HepG2 (cell line): Measurements from ENCODE around the gene ORC4. TPM values are rescaled to one million over a fixed set of nuclear protein-coding genes. Genes with fewer than 3 reads are reported as not detected.
A peak's percentile ranks its signal among the peaks of the same experiment; 100 is the strongest.

Source experiments
- GATAD1 ChIP-seq: IDR thresholded peaks from 2 replicates; pipeline ENCODE4 v1.6.1; 2016; ENCODE audit warnings: missing genetic modification reagents, missing compliant biosample characterization
- GZF1 ChIP-seq: sonication (generic); formaldehyde crosslinking; IDR thresholded peaks from 2 replicates; pipeline ENCODE4 v1.5.1; 2020; ENCODE audit warnings: mild to moderate bottlenecking, missing genetic modification reagents
- IKZF4 ChIP-seq: sonication (generic); formaldehyde crosslinking; IDR thresholded peaks from 2 replicates; pipeline ENCODE4 v1.5.1; 2020; ENCODE audit warnings: borderline replicate concordance, mild to moderate bottlenecking, low read depth, missing genetic modification reagents; ENCODE audit errors: not compliant biosample characterization
- POGZ ChIP-seq: sonication (generic); formaldehyde crosslinking; IDR thresholded peaks from 2 replicates; pipeline ENCODE4 v1.4.0; 2020; ENCODE audit warnings: mild to moderate bottlenecking, missing genetic modification reagents
- POLR2A ChIP-seq, 2 experiments: IDR thresholded peaks; 2 replicates each; pipeline ENCODE4 v1.6.1; 2011; ENCODE audit warnings: low read depth in 2 of 2, low read length in 2 of 2, mild to moderate bottlenecking in 1 of 2, moderate library complexity in 1 of 2; ENCODE audit not compliant: insufficient read depth in 1 of 2
- RORA ChIP-seq: sonication (generic); formaldehyde crosslinking; IDR thresholded peaks from 2 replicates; pipeline ENCODE4 v1.5.0; 2020; ENCODE audit warnings: mild to moderate bottlenecking, missing genetic modification reagents, moderate library complexity
- SOX13 ChIP-seq, 3 experiments: fragments of 450-650 bp in 1 of 3; sonication (generic) in 1 of 3; formaldehyde crosslinking in 1 of 3; IDR thresholded peaks in 2 of 3; conservative IDR thresholded peaks in 1 of 3; 2 replicates each; pipeline versions ENCODE4 v1.5.0 to v1.6.1; 2016 to 2020; ENCODE audit warnings: antibody characterized with exemption in 1 of 3, mild to moderate bottlenecking in 1 of 3, missing compliant biosample characterization in 1 of 3, missing genetic modification reagents in 1 of 3, moderate library complexity in 1 of 3
- TFDP2 ChIP-seq: sonication (generic); formaldehyde crosslinking; IDR thresholded peaks from 2 replicates; pipeline ENCODE4 v1.4.0; 2020; ENCODE audit warnings: missing genetic modification reagents
- TFE3 ChIP-seq: IDR thresholded peaks from 2 replicates; pipeline ENCODE4 v1.6.1; 2016
- ZHX2 ChIP-seq, 2 experiments: sonication (generic) in 1 of 2; formaldehyde crosslinking in 1 of 2; IDR thresholded peaks; 2 replicates each; pipeline versions ENCODE4 v1.6.1 to v1.9.0; 2014 to 2022; ENCODE audit warnings: antibody characterized with exemption in 1 of 2, borderline replicate concordance in 1 of 2, inconsistent platforms in 1 of 2, low read depth in 1 of 2, missing genetic modification reagents in 1 of 2
- ZNF234 ChIP-seq: sonication (generic); formaldehyde crosslinking; conservative IDR thresholded peaks from 2 replicates; pipeline ENCODE4 v1.5.1; 2020; ENCODE audit warnings: mild to moderate bottlenecking, missing genetic modification reagents
- ZNF281 ChIP-seq: sonication (generic); formaldehyde crosslinking; IDR thresholded peaks from 2 replicates; pipeline ENCODE4 v1.4.0; 2020; ENCODE audit warnings: missing genetic modification reagents, borderline replicate concordance
- ZNF572 ChIP-seq: sonication (generic); formaldehyde crosslinking; IDR thresholded peaks from 2 replicates; pipeline ENCODE4 v1.5.1; 2020; ENCODE audit warnings: mild to moderate bottlenecking, missing genetic modification reagents
- ZNF737 ChIP-seq: sonication (generic); formaldehyde crosslinking; IDR thresholded peaks from 2 replicates; pipeline ENCODE4 v1.5.0; 2020; ENCODE audit warnings: missing genetic modification reagents, mild to moderate bottlenecking, borderline replicate concordance
- polyA plus RNA-seq, 8 experiments: library from polyadenylated mRNA; depleted of rRNA in 3 of 8; stranded (reverse) in 7 of 8; unstranded in 1 of 8; fragments of >200 nt; fragmentation: Illumina TruSeq in 4 of 8; extraction: Trizol in 4 of 8; gene quantifications; 2 replicates each; pipeline versions ENCODE4 v1.2.1 to v1.2.3, GENCODE V29; 2011 to 2016; ENCODE audit warnings: low read depth in 4 of 8, missing spikeins in 1 of 8, mixed read lengths in 1 of 8; ENCODE audit not compliant: insufficient read depth in 1 of 8
- total RNA-seq, 5 experiments: library from RNA; depleted of rRNA; stranded (reverse); fragments of >200 nt; fragmentation: Illumina TruSeq; extraction: Trizol; gene quantifications; 2 replicates each; pipeline ENCODE4 v1.2.3, GENCODE V29; 2016; ENCODE audit warnings: low read depth in 1 of 5

The ORC4 gene
- total and polyA plus RNA-seq, 2 of the 13 experiments (the other 11 are each of a cell fraction or from before 2014, with no cell fraction given): 28.6 to 84.8 TPM

GRCh38 chr2:148020111-148021058, at the start of gene ORC4 (continued):
- peak; percentile 80; the same call in 1 of the 2 replicates for TF ChIP-seq ZHX2 (IDR thresholded peaks at IDR 0.05; ENCODE audit: low read depth)
- no peak for TF ChIP-seq ZHX2 (CRISPR knock-in tag; IDR thresholded peaks at IDR 0.05; ENCODE audit: borderline replicate concordance)
- TF ChIP-seq RORA (CRISPR knock-in tag): no peak
- TF ChIP-seq POLR2A (IDR thresholded peaks at IDR 0.05; ENCODE audit: insufficient read depth in 1 of 2, low read depth in 2 of 2, low read length in 2 of 2): peak; percentile 94 to 99
- TF ChIP-seq TFDP2 (CRISPR knock-in tag): no peak; the same call in 1 of the 2 replicates
- TF ChIP-seq ZNF281: peak; percentile 98
- TF ChIP-seq GATAD1 (CRISPR knock-in tag): peak; percentile 93
- TF ChIP-seq ZNF737 (CRISPR knock-in tag): no peak
- peak; percentile 71 for TF ChIP-seq TFE3 (CRISPR knock-in tag)
- TF ChIP-seq ZNF572 (CRISPR knock-in tag): peak; percentile 99; the same call in 1 of the 2 replicates
- no peak for TF ChIP-seq IKZF4 (CRISPR knock-in tag)
- TF ChIP-seq POGZ (CRISPR knock-in tag): peak; percentile 98
- TF ChIP-seq GZF1 (CRISPR knock-in tag): no peak
- TF ChIP-seq SOX13 (IDR thresholded peaks at IDR 0.05): no peak; the same call in 1 of the 2 replicates
- peak in 1 of 2 experiments; percentile 37; a peak in 1 of 4 replicates for TF ChIP-seq SOX13 (CRISPR knock-in tag; conservative IDR thresholded peaks at IDR 0.05 in 1 of 2, IDR thresholded peaks at IDR 0.05 in 1 of 2)
- no peak; the same call in 1 of the 2 replicates for TF ChIP-seq ZNF234 (CRISPR knock-in tag)
